Measurements from ENCODE around the gene CMIP.

The CMIP gene

DNA sequence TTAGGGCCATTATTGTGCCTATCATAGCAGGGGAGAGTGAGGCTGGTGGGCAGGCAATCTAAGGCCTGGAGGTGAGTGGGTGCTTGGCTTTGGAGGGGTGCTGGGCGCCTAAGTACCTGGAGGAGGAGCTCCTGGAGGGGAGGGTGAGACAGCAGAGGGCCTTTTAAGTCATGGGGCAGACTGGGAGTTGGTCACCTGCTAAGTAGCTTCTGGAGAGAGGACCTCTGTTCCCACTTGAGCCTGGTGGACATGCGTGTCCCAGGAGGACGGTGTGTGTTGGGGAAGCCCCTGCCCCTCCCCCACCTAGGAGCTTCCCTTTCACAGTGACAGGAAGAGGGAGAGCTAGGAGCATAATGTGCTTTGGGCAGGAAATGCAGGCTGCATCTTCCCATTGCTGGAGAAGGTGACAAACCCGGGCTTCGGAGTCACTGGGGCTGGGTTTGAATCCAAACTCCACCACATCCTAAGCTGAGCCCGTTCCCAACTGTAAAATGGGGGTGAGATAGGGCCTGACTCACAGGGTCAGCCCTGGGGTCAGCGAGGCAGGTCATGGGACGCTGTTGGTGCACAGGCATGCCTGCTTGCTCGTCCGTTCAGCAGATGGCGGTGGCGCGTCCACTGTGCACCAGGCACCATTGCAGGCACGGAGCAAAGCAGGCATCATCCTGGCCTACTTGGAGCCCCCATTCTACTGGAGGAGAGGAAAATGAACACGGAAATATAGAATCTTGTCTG is 37.9 kb downstream of the CMIP start:
- DNase-seq: no peak

DNA sequence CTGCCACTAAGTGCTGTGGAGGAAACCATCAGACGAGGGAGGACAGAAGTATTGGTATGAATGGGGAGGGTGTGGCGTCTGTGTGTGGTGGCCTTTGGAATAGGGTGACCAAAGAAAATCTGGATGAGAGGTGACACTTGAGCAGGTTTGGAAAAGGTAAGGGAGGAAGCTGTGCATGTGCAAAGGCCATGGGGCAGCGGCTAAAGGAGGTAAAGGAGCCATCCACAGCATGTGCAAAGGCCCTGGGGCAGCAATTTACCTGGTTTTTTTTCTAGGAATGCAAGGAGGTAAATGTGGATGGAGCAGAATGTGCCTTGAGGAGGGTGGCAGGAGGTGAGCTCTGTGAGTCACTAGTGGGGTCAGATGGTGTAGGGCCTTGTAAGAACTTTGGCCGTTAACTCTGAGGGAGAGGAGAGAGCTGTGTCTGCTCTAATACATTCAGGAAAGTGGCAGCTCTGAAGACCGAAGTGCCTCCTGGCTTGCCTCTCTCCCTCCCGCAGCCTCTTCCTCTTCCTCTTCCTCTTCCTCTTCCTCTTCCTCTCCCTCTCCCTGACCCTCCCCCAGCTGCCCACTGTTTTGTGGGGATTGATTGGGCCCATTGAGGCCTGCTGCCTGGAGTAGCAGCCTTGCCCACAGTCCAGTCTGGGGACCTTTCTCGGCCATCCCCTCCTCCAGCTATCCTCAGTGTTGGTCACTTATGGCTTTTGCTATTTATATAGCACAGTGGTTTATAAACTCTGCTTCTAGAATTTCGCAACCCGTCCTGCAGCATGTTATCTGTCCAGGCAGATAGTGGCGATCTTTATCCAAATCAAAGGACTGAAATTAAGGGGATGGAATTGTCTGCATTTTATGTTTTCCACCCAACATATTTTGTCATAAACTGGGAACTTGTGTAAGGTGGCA is 38.7 kb downstream of the CMIP start:
- no peak for DNase-seq

DNA sequence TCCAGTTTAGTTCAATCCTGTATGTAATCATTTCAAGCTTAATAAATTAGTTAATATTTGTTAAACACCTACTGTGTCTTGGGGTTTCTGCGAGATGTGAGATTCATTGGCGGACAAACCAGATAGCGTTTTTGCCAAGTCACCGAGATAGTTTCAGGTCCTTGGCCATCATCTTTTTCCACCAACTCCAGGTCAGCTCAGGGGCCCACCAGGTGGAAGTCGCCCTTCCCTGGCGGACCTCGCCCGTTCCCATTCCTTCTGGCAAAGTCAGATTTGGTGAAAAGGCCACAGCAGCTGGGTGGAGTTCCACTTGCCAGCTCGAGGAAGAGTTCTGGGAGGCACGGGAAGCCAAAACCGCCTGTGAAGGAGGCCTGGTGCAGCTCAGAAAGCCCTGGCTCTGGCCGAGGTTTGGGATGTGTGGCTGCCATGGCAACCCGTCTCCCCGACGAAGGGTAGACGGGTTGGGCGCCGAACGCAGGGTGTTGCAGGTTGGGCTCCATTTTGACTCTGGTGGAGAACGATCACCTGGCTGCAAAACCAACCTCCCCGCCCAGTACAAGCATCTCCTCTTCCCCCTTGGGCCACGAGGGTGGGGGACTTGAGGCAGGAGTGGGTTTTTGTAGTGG is 39.5 kb downstream of the CMIP start:
- no peak for DNase-seq

DNA sequence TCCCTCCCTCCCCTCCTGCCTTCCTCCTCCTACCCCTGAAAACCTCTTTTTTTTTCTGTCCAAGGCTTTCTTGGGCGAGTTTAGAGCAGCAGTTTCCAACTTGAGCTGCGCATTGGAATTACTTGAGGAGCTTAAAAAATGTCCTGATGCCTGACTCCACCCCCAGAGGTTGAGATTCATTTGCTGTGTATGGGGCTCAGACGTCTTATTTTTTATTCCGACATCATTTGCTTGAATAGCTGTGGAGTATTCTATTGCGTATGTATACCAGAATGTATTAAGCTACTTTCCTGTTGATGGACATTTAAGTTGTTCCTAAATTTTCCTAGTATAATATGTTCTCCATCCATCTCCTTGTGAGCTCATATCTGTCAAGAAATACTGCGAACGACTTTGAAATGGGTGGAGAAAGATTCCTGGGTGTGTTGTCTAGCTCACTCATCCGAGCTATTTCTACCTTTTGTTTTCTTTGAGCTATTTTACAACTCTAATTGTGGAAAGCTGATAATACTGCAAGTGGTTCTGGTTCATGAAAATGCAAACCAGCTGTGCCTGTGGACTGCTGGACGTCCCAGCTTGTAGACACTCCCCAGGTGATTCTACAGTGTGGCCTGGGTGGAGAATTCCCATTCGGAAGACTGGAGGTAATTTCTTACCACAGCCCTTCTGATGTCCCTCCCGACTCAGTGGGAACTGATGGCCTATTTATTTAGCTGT is 40.5 kb downstream of the CMIP start:
- no peak for DNase-seq

DNA sequence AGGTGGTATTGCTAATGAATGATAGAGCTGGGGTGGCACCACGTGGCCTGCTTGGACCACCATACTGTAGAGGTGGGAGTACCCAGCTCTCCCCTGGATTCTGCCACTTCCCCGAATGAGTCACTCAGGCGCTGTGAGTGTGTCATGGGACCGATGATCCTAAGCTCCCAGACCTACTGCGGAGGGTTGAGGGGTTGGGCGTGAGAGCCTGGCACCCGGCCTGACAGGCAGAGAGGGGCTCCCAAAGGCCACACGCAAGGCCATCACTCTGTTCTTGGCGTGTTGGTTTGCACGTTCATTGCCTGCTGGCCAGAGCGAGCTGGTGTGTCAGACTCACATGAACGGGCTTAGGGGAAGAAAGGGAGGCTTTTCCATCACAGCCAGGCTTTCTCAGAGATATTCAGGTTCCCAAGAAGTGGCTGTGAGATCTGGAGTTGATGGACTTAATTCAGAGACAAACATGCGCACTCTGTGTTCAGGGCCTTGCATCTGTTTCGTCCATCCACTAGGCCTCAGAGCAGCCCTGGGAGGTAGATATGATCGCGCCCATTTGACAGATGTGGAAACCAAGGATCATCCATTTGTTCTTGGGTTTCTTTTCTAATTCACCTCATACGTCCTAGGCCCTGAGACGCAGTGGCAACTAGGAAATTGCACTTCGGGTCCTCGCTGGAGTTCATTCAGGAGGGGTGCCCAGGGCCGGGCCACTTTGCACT is 41.4 kb downstream of the CMIP start:
- DNase-seq: no peak

DNA sequence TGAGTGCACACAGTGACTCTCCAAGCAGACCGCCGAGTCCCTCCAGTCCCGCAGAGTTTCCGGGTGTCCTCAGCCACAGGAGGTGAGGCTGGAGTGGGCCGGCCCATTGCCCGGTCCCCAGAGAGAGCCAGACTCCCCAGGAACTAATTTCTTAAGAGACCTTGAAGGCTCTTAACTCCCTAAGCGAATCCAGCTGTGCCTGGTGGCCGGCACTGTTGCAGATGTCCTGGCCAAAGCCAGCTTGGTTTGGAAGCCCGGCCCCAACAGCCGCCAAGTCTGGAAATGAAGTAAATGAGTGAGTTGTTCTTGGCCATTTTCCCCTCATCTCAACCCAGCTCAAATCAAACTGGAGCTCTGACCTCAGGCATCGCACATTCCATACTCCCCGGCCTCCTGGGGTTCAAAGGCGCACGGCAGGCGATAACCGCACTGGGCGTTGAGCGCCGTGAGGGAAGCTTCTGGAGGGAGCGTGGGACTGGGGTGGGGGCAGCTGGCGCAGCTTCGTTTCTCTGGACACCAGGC is 42.0 kb downstream of the CMIP start:
- DNase-seq: no peak

DNA sequence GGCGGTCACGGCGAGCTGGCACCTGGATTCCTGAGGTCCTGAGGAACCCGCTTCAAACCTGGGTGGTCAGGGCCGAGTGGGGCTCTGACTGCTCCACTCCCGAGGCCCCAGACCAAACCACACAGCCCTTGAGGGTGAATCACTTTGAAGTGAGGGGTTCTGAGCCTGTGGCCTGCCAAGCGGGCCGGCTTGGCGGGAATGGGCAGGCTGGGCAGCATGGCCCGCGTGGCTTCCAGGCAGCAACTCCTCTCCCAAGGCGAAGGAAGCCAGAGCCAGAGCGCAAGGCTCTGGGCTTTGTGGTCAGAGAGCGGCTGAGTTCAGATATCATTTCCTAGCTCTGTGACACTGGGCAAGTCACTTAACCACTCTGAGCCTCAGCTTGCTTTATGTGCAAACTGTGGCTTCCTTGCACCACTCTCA is 42.7 kb downstream of the CMIP start:
- DNase-seq: no peak

DNA sequence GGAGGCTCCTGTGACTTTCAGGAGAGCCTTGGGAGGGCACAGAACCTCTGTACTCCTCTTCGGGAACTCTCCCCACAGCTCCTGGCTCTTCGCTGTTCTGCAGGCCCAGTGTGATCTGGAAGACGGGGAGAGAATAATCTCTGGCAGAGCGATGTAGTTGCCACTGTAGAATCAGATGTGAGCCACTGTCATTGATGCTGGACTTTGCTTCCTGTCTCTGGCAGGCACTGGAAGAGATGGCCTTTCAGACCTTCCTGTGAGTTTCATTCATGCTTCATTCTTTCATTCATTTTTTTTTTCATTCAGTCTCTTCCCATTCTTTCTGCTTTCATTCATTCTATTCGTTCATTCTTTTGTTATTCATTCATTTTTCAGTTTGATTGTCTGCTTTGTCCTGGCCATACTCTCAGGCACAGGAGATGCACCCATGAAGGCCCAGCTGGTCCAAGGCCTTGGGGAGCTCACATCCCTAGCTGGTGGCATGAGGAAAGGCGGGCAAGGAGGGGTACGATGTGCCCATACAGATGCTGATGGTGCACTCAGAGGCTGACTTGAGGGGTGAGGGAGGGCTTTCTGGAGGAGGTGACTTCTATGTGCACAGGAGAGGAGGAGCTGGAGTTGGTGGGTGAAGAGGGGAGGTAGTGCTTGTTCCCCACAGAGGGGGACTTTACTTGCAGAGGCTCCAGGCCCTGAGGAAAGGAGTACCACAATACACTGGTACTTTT is 44.2 kb downstream of the CMIP start:
- no peak for DNase-seq

DNA sequence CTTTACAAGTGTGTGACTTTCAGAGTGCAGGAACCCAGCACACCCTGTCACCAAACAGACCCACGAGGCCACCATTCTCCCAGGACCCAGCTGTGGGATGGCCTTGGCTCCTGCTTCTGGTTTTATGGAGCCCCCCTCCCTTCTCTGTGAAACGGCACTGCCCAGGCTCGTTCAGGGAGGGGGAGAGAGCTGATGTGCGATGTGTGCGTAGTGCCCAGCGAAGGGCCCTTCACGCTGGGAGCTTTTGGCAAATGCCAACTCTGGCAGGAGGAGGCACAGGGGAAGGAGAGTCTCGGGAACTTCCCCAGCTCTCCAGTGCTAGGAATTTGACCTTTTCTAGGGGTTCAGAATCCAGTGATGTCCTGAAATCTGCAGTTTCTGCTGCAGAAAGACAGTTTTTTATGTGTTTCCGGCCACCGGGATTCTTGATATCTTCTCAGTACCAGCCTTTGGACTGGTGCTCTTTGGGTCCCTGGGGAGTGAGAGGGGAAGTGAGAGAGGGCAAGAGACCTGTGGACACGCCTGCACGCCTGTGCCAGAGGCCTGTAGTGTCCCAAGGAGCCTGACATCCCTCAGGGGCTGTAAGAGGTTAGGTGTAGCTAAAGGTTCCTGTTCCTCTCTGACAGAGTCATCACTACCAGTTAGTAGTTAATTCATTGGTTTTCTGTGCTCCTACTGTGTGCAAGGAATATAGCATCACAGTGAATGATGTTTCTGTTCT is 45.1 kb downstream of the CMIP start:
- DNase-seq: no peak

DNA sequence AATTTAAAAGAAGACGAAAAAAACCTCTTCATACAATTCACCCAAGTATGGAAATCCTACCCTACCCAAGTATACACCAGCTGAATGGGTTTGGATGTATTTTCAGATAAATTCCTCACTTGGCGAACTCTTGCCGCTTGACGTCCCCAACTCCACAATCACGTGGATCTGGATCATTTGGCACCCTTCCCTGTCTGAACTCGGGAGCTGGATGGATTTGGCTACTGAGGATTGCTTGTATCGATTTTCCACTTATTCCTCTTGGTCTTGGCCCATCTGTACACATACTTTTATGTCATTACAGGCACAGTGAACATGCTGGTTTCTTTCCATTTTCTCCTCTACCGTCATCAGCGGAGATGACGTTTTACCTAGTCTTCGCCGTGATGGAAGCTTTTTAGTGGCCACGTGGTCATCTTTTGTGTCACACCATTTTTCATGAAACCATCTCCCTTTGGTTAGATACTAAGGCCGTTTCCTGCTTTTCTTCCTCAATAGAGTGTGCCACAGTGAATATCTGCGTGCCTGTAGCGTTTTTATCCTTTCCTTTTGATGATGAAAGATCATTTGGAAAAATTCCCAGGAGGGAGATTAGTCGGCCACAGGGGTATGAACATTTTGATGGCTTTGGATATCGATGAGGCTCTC is 47.1 kb downstream of the CMIP start:
- no peak for DNase-seq

DNA sequence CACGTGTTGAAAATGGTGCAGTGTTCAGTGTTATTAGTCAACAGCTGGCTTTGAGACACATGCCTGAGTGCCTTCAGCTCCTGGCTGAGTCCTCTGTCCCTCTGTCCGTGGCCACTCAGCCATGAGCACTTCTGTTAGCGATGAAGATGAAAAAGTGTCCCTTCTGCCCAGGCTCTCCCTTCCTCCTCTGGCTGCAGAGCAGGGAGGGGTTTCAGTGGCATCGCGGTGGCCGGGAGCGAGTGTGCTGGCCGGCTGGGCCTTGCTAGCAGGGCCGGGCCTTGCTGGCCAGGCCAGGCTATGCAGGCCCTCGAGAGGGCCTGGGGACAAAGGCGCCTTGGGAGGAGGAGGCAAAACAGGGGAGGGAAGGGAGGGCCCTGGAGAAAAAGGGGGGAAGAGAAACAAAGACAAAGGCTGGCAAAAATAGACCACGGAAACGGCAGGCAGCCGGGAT is 47.7 kb downstream of the CMIP start:
- no peak for DNase-seq

DNA sequence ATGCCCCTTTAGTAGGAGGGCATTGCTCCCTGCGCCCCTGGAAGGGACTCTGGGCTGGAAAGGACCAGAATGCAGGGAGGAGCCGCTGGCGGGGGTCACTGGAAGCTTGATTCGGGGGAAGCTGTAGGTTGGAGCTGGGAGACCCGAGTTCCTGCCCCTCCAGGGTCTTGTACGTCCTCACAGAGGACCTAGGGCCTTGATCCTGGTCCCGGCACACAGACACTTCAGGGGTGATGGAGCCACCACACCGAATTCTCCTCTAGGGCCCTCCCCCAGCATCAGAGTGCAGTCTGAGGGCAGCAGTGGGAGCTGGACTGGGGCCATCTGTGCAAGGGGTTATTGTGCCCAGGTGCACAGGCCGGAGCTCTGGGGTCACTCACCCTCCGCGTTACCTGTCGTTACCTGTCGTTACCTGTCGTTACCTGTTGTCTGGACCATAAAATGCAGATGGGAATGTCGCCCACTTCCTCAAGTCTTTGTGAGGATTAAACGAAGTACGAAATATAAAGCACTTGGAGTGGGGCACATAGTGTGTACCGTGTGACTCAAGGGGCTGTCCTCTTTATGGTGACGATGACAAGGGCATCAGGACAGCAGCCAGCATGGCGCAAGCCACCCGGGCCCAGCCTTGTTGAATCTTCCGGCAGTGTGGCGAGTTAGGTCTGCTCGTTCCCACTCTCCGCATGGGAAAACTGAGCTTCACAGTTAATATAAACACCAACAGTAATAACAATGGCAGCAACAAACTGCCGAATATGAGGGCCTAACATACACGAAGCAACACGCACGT is 48.6 kb downstream of the CMIP start:
- no peak for DNase-seq

DNA sequence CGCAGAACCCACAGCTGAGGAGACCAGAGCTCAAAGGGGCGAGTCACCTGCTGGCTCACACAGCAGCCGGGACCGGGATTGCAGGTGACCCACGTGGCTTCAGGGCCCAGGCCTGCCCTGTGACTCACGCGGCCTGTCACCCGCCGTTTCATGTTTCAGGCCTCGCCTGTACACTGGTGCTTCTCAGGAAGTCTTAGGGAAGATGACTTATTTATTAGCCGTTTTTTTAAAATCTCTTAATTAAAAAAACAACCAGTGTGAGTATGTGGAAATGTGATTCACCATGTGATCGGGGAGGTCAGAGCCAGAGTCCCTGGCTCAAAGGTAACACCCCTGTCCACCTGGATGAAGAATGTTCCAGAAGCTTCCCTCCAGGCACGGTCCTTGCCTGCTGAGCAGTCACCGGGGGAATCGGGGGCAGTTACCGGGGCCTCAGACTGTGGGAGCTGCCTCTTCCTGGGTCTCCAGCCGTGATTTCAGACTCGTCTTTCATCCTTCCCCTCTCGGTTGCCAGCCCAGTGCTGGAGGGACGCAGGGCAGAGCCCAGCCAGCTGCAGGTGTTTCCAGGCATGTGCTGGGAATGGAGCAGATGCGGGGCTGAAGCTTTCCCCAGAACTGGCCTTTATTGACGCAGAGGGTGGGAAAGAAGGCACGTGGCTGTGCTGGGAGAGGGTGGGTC is 49.3 kb downstream of the CMIP start:
- no peak for DNase-seq

DNA sequence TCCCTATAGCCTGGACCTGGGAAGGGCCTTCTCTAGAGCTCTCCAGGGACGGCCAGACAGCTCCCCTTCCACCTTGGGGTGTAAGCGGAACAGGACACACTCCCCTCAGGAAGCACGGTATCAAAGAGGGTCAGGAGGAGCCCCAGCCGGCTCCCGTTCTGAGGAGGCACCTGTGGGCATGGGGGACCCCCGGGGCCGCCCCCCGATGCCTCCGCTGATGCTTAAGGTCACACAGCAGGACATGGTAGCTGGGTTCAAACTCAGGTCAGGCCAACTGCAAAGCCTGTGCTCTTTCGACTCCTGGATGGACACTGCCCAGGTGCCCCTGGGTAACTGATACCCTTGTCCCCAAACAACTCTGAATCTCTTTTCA is 49.8 kb downstream of the CMIP start:
- no peak for DNase-seq

DNA sequence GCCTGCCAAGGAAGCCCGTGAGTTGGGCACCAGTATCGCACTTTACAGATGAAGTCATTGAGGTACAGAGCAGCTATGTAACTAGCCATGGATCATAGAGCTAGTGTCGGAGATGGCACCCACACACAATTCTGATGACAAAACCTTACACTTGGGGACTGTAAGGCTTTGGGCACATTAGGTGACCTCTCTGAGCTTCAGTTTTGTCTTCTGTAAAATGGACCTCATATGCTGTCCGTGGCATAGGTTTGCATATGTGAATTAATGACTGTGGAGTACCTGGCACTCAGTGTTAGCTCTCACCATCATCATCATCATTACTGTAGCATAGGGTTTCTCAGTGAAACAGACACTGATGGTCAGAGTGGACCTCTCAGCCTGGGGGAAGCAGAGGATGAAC is 50.3 kb downstream of the CMIP start:
- no peak for DNase-seq

DNA sequence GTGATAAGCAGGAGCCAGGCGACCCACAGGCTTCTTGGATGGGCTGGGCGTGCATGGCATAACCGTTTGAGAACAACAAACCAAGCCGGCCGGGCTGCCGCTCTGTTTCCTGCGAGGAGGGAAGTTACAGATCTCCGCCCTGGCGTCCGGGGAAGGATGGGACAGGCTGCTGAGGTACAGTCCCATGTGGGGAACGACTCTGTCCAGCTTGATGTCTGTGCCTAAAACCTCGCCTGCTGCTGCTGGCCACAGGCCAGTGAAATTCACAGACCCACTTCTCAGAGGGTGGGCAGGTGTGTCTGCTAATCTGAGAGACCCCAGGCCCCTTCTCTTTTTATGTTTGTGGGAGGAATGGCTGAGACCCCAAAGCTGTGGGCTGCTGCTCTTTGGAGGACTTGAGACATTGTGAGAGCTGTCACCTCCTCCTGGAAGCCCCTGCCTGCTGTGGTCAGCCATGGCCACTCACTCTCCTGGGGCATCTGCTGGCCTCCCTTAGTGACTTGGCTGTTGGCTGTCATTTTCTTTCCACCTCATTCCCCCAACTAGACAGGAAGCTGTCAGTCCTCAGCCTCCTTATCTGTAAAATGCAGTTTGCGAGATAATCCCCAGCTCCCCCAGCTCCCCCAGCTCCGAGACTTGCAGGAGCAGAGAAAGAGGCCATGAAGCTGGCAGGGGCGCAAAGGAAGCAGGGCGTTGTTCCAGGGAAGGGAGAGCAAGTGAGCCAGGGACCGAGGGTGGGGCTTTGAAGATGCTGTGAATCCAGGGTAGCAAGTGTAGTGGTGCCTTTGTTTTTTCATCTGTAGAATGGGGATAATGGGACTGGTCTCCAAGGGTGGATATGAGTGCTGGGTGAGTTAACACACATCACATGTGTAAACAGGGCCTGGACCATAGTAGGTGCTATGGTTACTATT is 51.0 kb downstream of the CMIP start:
- no peak for DNase-seq

DNA sequence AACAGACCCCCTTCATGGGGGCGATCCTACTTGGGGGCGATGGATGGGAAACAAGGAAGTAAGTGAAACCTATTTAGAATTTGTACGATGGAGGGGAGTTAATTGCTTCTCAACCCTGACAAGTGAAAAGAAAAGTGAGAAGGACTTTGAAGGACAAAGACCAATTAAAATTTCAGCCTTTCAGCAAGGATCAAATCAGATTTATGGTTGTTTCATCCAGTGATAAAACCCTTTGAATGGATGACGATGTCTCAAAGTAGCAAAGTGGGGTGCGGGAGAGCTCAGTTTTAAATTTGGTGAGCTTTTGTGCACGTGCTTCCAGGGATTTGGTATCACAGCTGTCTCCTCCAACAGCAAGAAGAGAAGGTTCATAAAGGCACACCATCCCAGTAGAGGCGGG is 51.7 kb downstream of the CMIP start:
- no peak for DNase-seq

DNA sequence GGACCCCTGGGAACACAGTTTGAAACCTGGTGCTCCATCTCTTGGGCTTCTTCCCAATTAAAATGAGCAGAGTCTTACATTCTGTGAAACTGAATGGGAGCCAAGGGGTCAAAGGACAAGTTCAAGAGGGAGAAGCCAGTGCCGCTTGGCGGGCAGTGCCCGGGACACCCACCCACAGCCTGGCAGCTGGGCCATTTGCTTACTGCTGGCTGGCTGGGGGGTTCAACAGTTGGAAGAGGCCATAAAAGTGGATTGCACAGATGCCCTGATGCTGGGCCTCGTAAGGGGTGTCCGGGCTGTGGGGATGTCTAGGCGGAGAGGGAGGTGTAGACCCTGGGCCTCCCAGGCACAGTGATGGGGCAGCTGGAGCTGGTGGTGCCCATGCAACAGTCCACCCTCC is 52.1 kb downstream of the CMIP start:
- DNase-seq: no peak
